Measurements from ENCODE around the gene STK11. TPM values are rescaled to one million over a fixed set of nuclear protein-coding genes. Genes with fewer than 3 reads are reported as not detected.
A peak's percentile ranks its signal among the peaks of the same experiment; 100 is the strongest.

STK11 gene
- total RNA-seq, 5 donors from 2014 or later (not counting 1 experiment from before 2014, with no cell fraction given) = 70.2 to 115 (median 99.5) TPM

DNA sequence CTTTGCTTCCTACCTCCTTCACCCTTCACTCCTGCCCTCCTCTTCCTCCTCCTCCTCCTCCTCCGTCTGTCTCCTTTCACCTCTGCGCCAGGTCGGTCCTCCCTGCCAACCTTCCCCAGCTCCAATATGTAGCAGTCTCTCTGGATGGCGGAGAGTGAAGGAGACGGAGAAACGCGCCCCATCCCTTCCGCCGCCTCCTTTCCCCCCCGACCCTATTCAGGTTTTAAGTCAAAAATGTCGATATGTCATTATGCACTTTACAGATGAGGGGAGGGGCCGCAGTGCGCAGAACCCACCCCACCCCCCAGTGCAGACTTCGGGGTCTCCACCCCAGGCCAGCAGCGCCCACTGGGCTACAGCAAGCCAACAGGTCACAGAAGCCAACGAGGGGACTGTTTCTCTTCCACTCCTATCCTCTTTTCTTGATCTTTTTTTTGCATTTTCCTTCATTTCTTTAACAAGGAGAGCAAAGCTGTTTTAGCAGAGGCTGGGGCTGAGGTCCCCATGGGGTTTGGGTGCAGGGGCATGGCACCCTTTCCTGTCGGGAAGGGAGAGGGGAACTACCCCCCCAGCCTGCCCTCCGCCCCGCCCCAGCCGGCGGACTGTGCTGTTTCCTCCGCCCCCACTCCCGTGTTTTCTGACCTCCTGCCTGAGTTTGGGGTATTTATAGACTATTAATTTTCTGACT, 52.0 kb downstream of the STK11 start:
- no peak overlapping the region for H3K4me3 ChIP-seq (ENCODE audit: control insufficient read depth in 1 of 2, extremely low read depth in 1 of 2, low read length in 1 of 2)
- ChIA-PET POLR2A (no interaction called here), CTCF (interaction anchor here in 1 of 2 donors (1.5 kb wide), 1 partner anchor 11 kb away, joined by 5 read pairs; the partner anchor contains the start of gene CIRBP)
- peaks cover 13 to 50% of the 10 kb centered on the region in 2 donors for H3K36me3 ChIP-seq (ENCODE audit: control insufficient read depth in 2 of 2, extremely low read depth in 1 of 2, insufficient read depth in 1 of 2, low read length in 1 of 2)
- DNase-seq (no peak), ATAC-seq (replicated peaks in 1 of 4) (no peak)
- H3K4me1 ChIP-seq (ENCODE audit: control insufficient read depth in 1 of 2, extremely low read depth in 1 of 2, insufficient read depth in 2 of 2, low read length in 2 of 2) = peaks cover 39 to 95% of the 10 kb centered on the region in 2 experiments
- Mint-ChIP-seq H3K27ac (peak overlapping the region; percentile 98), H3K36me3 (peaks cover 12% of the 10 kb centered on the region), H3K27me3 (no peaks in the 10 kb centered on the region), H3K9me3 (no peaks in the 10 kb centered on the region), H3K4me1 (peaks cover 52 to 62% (median 54%) of the 10 kb centered on the region in 3 donors), H3K4me3 (peak overlapping the region; percentile 13 to 87 (median 17))
- no peaks in the 10 kb centered on the region for H3K9me3 ChIP-seq
- H3K27ac ChIP-seq (ENCODE audit: low read length) = peak overlapping the region; percentile 99
- no peaks in the 10 kb centered on the region for H3K27me3 ChIP-seq (replicated peaks in 1 of 2; ENCODE audit: control insufficient read depth in 2 of 2, extremely low read depth in 1 of 2, insufficient read depth in 2 of 2, low read length in 1 of 2)
- WGBS (ENCODE audit: insufficient coverage) = 76% methylated on average over 6 of the region's 23 CpGs

DNA sequence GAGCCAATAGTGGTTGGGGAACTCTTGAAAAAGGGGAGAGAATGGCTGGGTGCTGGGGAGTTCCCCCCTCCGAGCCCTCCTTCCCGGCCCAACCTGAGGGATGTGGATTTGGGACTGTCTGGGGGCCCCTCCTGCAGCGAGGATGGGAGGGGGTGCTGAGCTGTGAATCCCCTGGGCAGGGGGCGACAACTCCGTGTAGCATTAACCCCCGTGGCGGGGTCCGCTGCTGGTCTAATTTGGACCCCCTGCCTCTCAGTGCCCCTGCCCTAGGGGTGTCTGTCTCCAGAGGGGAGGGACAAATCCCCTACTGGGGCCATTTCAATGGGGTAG, 52.5 kb downstream of the STK11 start:
- peak overlapping the region in 1 of 2 donors; percentile 54 for H3K4me3 ChIP-seq (ENCODE audit: control insufficient read depth in 1 of 2, extremely low read depth in 1 of 2, low read length in 1 of 2)
- peaks cover 12% of the 10 kb centered on the region for H3K36me3 Mint-ChIP-seq

DNA sequence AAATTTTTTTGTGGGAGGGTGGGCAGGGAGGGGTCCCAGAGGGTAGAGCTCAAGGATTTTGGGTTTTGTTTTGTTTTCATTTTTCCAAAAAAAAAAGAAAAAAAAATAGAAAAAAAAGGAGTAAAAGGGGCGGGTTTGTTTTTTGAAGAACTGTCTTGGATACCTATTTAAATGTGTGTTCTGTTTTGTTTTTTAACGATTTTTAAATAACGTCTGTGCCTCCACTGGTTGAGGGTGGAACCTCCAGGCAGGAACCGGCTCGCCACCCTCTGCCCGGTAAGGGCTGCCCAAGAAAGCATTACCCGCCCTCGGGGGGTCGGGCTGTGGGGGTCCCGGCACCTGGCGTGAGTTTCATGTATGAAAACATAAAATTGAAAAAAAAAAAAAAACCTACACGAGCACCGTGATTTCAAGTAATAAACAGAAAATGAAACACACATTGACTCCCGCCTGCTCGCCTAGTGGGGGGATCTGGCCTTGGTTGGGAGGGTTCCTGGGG, 53.2 kb downstream of the STK11 start:
- CTCF ChIA-PET = interaction anchor here in 1 of 2 donors (1.0 to 2.0 kb wide), 3 partner anchors 8 to 15 kb away, joined by 3 to 5 read pairs (median 5); partner anchors contain the start of gene CIRBP
- no peaks in the 10 kb centered on the region for H3K27me3 ChIP-seq (replicated peaks in 1 of 2; ENCODE audit: control insufficient read depth in 2 of 2, extremely low read depth in 1 of 2, insufficient read depth in 2 of 2, low read length in 1 of 2)
- H3K9me3 ChIP-seq = no peaks in the 10 kb centered on the region
- peak overlapping the region; percentile 98 for H3K27ac Mint-ChIP-seq
- ATAC-seq (replicated peaks in 1 of 4) = peak in 2 of 4 experiments; percentile 1 to 8
- peaks cover 53 to 65% (median 56%) of the 10 kb centered on the region in 3 donors for H3K4me1 Mint-ChIP-seq
- peaks cover 40 to 92% of the 10 kb centered on the region in 2 experiments for H3K4me1 ChIP-seq (ENCODE audit: control insufficient read depth in 1 of 2, extremely low read depth in 1 of 2, insufficient read depth in 2 of 2, low read length in 2 of 2)
- no peaks in the 10 kb centered on the region for H3K27me3 Mint-ChIP-seq
- WGBS (ENCODE audit: insufficient coverage) = 0% methylated on average over 2 of the region's 15 CpGs
- peaks cover 13 to 45% of the 10 kb centered on the region in 2 donors for H3K36me3 ChIP-seq (ENCODE audit: control insufficient read depth in 2 of 2, extremely low read depth in 1 of 2, insufficient read depth in 1 of 2, low read length in 1 of 2)
- H3K9me3 Mint-ChIP-seq = no peaks in the 10 kb centered on the region
- POLR2A ChIA-PET = interaction anchor here (0.6 to 2.7 kb wide), 4 partner anchors 10 to 275 kb away, joined by 6 to 24 read pairs (median 7); partner anchors contain the start of gene CIRBP (in 1 of the 2)
- H3K4me3 Mint-ChIP-seq = peak overlapping the region; percentile 83 to 87 (median 84)
- peak overlapping the region; percentile 99 for H3K27ac ChIP-seq (ENCODE audit: low read length)
- H3K4me3 ChIP-seq (ENCODE audit: control insufficient read depth in 1 of 2, extremely low read depth in 1 of 2, low read length in 1 of 2) = peak overlapping the region; percentile 54 to 63
- H3K36me3 Mint-ChIP-seq = peaks cover 12% of the 10 kb centered on the region
- DNase-seq = peak in 3 of 35 experiments; percentile 27 to 50 (median 31)

More for the DNA sequence above, 52.5 kb downstream of the STK11 start:
- peaks cover 55 to 67% (median 57%) of the 10 kb centered on the region in 3 donors for H3K4me1 Mint-ChIP-seq
- no peaks in the 10 kb centered on the region for H3K9me3 Mint-ChIP-seq
- H3K27me3 Mint-ChIP-seq = no peaks in the 10 kb centered on the region
- H3K27me3 ChIP-seq (replicated peaks in 1 of 2; ENCODE audit: control insufficient read depth in 2 of 2, extremely low read depth in 1 of 2, insufficient read depth in 2 of 2, low read length in 1 of 2) = no peaks in the 10 kb centered on the region
- peak overlapping the region; percentile 6 to 87 (median 84) for H3K4me3 Mint-ChIP-seq
- peaks cover 44 to 96% of the 10 kb centered on the region in 2 experiments for H3K4me1 ChIP-seq (ENCODE audit: control insufficient read depth in 1 of 2, extremely low read depth in 1 of 2, insufficient read depth in 2 of 2, low read length in 2 of 2)
- ChIA-PET POLR2A (interaction anchor here (0.6 to 2.7 kb wide), 4 partner anchors 11 to 274 kb away, joined by 6 to 24 read pairs (median 7); partner anchors contain the start of gene CIRBP (in 1 of the 2)), CTCF (interaction anchor here in 1 of 2 donors (1.0 to 2.0 kb wide), 3 partner anchors 9 to 14 kb away, joined by 3 to 5 read pairs (median 5); partner anchors contain the start of gene CIRBP)
- no peak for ATAC-seq (replicated peaks in 1 of 4)
- WGBS (ENCODE audit: insufficient coverage) = 65% methylated on average over 5 of the region's 8 CpGs
- peak overlapping the region; percentile 98 for H3K27ac Mint-ChIP-seq
- H3K36me3 ChIP-seq (ENCODE audit: control insufficient read depth in 2 of 2, extremely low read depth in 1 of 2, insufficient read depth in 1 of 2, low read length in 1 of 2) = peaks cover 13 to 50% of the 10 kb centered on the region in 2 donors
- DNase-seq = no peak
- peak overlapping the region; percentile 99 for H3K27ac ChIP-seq (ENCODE audit: low read length)
- no peaks in the 10 kb centered on the region for H3K9me3 ChIP-seq

DNA sequence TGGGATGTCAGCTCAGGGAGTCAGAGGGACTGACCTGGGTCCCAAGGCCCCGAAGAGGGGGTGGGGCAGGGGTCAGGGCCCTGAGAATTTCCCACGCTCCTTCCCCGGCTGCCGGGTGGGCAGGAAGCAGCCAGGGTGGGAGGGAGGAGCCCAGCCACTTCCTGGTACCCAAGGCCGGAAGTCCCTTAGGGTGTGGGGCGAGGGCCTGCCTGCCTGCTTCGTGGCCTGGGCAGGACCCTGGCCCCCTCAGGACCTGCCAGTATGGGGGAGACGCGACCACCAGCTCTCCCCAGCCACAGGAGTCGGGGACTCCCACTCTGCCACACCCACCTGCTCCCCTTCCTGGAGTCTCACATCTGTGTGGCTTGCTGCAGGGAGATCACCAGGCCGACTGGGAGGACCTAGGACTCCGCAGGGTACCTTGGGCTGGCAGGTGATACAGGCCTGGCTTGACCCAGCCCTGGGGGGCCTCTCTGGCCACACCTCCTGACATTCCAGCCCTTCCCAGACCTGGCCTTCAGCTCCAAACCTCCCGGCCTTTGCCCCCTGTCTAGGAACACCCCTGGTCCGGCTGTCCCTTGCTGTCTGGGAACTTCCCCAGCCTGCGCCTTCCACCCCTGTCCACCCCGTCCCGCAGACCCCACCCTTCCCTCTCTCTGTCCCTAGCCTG, 53.8 kb downstream of the STK11 start:
- Mint-ChIP-seq H3K9me3 (no peaks in the 10 kb centered on the region), H3K4me1 (peaks cover 53 to 67% (median 55%) of the 10 kb centered on the region in 3 donors), H3K27ac (peak overlapping the region; percentile 98), H3K27me3 (no peaks in the 10 kb centered on the region), H3K4me3 (peak overlapping the region; percentile 83 to 87 (median 84)), H3K36me3 (peaks cover 12% of the 10 kb centered on the region)
- H3K4me3 ChIP-seq (ENCODE audit: control insufficient read depth in 1 of 2, extremely low read depth in 1 of 2, low read length in 1 of 2) = peak overlapping the region; percentile 54 to 63
- 8% methylated on average over 12 of the region's 17 CpGs for WGBS (ENCODE audit: insufficient coverage)
- H3K4me1 ChIP-seq (ENCODE audit: control insufficient read depth in 1 of 2, extremely low read depth in 1 of 2, insufficient read depth in 2 of 2, low read length in 2 of 2) = peaks cover 34 to 87% of the 10 kb centered on the region in 2 experiments
- POLR2A ChIA-PET = interaction anchor here in 1 of 2 donors (2.7 kb wide), 1 partner anchor 10 kb away, joined by 24 read pairs; the partner anchor contains the start of gene CIRBP
- CTCF ChIA-PET = interaction anchor here in 1 of 2 donors (1.0 to 2.0 kb wide), 3 partner anchors 7 to 15 kb away, joined by 3 to 5 read pairs (median 5); partner anchors contain the start of gene CIRBP
- peaks cover 12 to 41% of the 10 kb centered on the region in 2 donors for H3K36me3 ChIP-seq (ENCODE audit: control insufficient read depth in 2 of 2, extremely low read depth in 1 of 2, insufficient read depth in 1 of 2, low read length in 1 of 2)
- peak; percentile 28 to 54 (median 44) for ATAC-seq (replicated peaks in 1 of 4)
- no peaks in the 10 kb centered on the region for H3K27me3 ChIP-seq (replicated peaks in 1 of 2; ENCODE audit: control insufficient read depth in 2 of 2, extremely low read depth in 1 of 2, insufficient read depth in 2 of 2, low read length in 1 of 2)
- peak in 31 of 35 experiments; percentile 45 to 80 (median 66) for DNase-seq
- peak overlapping the region; percentile 99 for H3K27ac ChIP-seq (ENCODE audit: low read length)
- no peaks in the 10 kb centered on the region for H3K9me3 ChIP-seq

- Mint-ChIP-seq H3K4me1 (peaks cover 48 to 64% (median 51%) of the 10 kb centered on the region in 3 donors), H3K4me3 (peak overlapping the region; percentile 83 to 87 (median 84)), H3K27ac (peak overlapping the region; percentile 98), H3K36me3 (peaks cover 5% of the 10 kb centered on the region), H3K9me3 (no peaks in the 10 kb centered on the region), H3K27me3 (no peaks in the 10 kb centered on the region)
- peak overlapping the region; percentile 99 for H3K27ac ChIP-seq (ENCODE audit: low read length)
- H3K27me3 ChIP-seq (replicated peaks in 1 of 2; ENCODE audit: control insufficient read depth in 2 of 2, extremely low read depth in 1 of 2, insufficient read depth in 2 of 2, low read length in 1 of 2) = no peaks in the 10 kb centered on the region
- 0% methylated on average over 9 of the region's 33 CpGs for WGBS (ENCODE audit: insufficient coverage)
- ChIA-PET POLR2A (interaction anchor here in 1 of 2 donors (2.7 kb wide), 1 partner anchor 9 kb away, joined by 24 read pairs; the partner anchor contains the start of gene CIRBP), CTCF (interaction anchor here in 1 of 2 donors (2.0 to 2.2 kb wide), 2 partner anchors 16 kb away, joined by 5 to 12 read pairs; no protein-coding TSS in a partner anchor)
- peak; percentile 8 to 15 (median 11) for ATAC-seq (replicated peaks in 1 of 4)
- H3K9me3 ChIP-seq = no peaks in the 10 kb centered on the region
- H3K36me3 ChIP-seq (ENCODE audit: control insufficient read depth in 2 of 2, extremely low read depth in 1 of 2, insufficient read depth in 1 of 2, low read length in 1 of 2) = peaks cover 7 to 33% of the 10 kb centered on the region in 2 donors
- peak in 7 of 35 experiments; percentile 31 to 64 (median 51) for DNase-seq
- H3K4me3 ChIP-seq (ENCODE audit: control insufficient read depth in 1 of 2, extremely low read depth in 1 of 2, low read length in 1 of 2) = peak overlapping the region; percentile 44 to 54
- H3K4me1 ChIP-seq (ENCODE audit: control insufficient read depth in 1 of 2, extremely low read depth in 1 of 2, insufficient read depth in 2 of 2, low read length in 2 of 2) = peaks cover 33 to 79% of the 10 kb centered on the region in 2 experiments
Measured at GRCh38 chr19:1259876-1260748, 54.5 kb downstream of the STK11 start.

Data from T-cell (primary cell).